HL-60 (cell line): Measurements from ENCODE around the gene CCDC69.

Experiments used
- CTCF ChIP-seq: IDR thresholded peaks from one replicate; pipeline ENCODE4 v1.5.1; 2011; ENCODE audit warnings: low read length, control low read depth, inconsistent platforms; ENCODE audit not compliant: insufficient read depth
- GABPA ChIP-seq: IDR thresholded peaks from 2 replicates; pipeline ENCODE4 v1.6.1; 2012; ENCODE audit warnings: low read depth
- POLR2AphosphoS5 ChIP-seq: IDR thresholded peaks from 2 replicates; pipeline ENCODE4 v1.6.1; 2012; ENCODE audit warnings: low read depth

GRCh38 chr5:151230048-151230680 lies 6.3 kb upstream of the CCDC69 start:
- no peak for TF ChIP-seq CTCF
- no peak for TF ChIP-seq POLR2AphosphoS5
- no peak for TF ChIP-seq GABPA
